NCI-H1105 (cell line): Measurements from ENCODE around the gene UBE2G2.
A peak's percentile ranks its signal among the peaks of the same experiment; 100 is the strongest.

Experiments
- DNase-seq: peaks from one replicate; lab custom pipeline; 2025; lab: John Stamatoyannopoulos, UW

Gene UBE2G2

DNA sequence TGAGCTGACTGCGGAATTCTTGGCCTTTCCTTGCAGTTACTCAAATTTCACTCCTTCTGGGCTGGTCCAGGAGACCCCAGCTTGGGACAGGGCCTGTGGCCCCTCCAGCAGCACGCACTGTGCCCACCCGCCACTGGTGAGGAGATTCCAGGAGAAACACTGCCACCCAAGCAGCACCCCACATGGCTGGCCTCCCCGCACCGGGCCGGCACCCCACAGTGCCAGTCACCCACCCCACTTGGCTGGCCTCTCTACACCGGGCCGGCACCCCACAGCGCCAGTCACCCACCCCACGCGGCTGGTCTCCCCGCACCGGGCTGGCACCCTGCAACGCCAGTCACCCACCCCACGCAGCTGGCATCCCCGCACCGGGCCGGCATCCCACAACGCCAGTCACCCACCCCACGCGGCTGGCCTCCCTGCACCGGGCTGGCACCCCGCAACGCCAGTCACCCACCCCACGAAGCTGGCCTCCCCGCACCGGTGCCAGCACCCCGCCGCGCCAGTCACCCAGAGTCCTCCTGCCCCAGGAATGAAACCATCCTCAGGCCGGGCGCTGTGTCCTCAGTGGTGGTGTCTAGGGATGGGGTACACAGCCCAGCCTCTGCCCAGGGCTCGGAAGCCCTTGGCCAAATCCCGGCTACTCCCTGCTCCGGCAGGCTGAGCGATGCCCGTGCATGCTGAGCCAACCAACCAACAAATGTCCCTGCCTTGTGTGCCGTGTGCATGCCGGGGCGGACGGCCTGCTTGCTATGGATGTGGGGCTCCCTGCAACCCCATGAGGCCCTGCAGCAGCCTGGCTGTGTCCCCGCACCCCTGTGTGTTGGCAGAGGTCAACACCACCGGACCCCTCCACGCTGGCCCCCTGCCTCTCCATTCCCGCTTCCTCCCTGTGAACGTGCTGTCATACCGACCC is 51.6 kb downstream of the UBE2G2 start:
- no peak for DNase-seq

DNA sequence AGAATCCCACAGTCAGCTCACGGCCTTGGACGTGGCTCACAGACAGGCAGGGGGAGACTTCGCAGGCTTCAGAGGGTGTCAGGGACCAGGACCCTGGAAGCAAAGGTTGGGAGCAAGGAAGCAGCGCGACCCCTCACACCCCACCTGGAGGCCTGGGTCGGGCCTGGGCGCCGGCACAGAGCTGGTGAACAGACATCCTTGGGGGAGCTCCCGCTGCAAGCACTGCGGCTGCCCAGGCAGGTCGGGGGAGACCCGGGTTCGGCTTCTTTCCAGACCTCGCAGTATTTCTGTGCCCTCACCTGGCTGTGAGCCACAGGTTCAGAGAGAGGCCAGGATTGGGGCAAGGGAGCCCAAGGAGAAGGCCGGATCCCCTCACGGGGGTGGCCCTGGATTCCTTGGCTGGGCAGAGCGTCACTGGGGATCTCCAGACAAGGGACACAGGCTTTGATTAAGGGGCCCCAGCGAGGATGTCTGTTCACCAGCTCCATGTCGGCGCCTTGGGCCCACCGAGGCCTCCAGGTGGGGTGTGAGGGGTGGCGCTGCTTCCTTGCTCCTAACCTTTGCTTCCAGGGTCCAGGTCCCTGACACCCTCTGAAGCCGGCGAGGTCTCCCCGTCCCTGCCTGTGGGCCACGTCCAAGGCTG is 52.4 kb downstream of the UBE2G2 start:
- DNase-seq: no peak

DNA sequence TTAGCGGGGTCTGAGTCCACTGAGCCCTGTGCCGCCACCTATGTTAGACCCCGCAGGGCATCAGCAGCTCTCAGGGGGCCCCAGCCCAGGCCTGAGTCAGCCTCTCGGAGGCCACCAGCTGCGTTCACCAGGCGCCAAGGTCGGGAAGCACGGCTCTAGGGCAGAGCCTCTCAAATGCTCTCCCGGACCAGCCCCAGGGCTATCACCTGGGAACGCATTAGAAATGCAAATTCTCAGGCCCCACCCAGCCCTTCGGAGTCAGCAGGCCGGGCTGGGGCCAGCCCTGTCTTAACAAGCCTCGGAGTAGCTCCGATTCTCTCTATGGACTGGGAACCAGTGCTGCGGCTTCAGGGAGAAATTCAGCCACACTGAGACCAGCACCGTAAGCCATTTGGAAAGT is 53.0 kb downstream of the UBE2G2 start:
- no peak for DNase-seq

DNA sequence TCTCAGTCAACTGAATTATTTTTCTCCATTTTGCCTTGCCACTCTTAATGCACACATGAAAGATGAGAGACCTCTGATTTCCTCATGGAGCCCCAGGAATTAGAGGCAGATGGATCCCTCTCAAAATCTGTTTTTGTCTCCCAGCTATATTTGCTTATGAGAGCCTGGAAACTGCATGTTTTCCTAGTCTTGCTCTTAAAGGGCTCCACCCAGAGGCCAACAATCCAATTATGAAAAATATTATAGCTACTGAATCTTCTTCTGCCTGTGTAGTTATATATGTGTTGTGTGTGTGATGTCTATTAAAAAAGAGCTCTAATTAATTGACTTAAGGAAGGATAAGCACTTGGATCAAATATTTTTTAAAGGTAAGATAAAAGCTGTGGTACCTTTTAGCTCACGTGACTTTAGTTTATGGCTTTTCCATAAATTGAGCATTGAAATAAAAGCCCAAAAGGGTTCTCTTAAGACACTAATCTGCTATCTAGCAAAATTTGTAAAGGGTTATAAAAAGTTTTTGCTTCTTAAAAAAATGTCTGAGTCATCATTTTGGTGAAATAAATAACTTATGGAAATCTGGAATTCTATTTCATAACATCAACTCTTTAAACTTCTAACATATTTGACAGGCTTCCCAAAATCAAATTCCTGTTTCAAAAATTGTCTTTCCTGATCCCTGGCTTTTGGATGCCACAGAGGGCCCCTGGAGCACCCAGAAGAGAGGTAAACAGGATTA is 59.0 kb downstream of the UBE2G2 start:
- peak; percentile 49 for DNase-seq

DNA sequence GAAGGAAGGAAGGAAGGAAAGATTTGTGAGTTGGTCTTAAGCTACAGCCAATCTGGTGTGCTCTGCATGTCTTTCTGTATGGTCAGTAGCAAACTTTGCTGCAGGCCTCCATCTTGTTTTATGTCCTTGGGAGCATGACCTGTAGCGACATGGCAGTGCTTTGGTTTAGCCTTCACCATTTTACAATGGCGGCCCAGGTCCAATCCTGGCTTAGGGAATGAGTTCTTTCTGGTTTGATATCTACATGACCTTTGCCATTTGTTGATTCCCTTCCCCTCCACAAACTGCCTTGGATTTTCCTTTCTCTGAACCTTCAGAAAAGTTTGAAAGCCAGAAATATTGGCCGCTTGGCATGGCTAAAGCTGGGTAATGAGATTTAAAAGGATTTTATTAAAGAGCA is 59.7 kb downstream of the UBE2G2 start:
- no peak for DNase-seq

DNA sequence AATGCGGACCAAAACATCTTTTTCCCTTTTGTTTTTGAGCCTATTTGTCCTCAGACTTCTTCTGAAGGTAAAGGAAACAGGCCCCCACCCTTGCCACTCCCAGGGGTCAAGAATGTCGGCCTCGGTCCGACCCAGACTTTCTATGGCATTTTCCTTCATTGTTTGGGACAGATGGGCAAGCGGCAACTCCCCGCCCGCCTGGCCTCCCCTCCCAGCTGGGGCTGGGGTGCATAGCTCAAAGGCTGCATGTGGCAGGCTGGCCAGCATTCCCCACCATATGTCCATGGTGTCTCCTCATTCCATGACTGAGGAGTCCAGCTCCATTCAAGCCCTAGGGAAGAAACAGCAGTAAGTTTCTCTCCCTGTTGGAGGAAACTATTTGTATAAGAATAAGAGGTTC is 60.9 kb downstream of the UBE2G2 start:
- DNase-seq: no peak

DNA sequence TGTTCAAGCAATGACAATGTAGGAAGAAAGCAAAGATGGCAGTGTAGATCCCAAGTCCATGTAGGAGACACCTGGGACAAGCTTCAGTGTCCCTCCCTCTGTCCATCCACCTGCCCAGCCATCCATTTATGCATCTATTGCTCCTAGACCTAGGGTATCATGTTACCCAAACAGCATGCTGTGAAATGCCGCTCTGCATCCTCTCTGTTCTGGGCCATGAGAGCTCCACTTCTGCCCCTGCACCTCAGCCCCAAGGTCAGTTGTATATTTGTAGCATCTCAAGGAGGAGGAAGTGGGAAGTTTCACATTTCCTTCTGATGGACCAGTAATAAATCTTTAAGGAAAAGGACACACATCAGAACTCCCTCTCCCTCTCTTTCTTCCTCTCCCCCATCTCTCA is 62.3 kb downstream of the UBE2G2 start:
- DNase-seq: no peak

DNA sequence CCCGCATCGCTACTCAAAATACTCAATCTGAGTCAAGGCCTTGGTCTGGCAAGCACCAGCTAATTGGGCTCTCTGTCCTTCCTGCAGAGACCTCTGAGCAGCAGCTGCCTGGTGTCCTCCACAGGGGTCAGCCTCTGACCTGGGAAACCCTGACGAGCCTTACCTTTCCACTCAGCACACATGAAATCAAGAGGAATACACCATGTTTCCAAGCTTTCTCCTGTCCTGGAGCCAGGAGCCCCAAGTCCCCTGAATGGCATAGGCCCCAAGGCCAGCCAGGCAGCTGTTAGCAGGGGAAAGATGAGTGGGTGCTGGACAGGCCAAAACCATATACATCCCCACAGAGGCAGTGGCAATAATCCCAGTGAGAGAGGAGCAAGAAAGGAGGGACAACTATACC is 63.0 kb downstream of the UBE2G2 start:
- no peak for DNase-seq

DNA sequence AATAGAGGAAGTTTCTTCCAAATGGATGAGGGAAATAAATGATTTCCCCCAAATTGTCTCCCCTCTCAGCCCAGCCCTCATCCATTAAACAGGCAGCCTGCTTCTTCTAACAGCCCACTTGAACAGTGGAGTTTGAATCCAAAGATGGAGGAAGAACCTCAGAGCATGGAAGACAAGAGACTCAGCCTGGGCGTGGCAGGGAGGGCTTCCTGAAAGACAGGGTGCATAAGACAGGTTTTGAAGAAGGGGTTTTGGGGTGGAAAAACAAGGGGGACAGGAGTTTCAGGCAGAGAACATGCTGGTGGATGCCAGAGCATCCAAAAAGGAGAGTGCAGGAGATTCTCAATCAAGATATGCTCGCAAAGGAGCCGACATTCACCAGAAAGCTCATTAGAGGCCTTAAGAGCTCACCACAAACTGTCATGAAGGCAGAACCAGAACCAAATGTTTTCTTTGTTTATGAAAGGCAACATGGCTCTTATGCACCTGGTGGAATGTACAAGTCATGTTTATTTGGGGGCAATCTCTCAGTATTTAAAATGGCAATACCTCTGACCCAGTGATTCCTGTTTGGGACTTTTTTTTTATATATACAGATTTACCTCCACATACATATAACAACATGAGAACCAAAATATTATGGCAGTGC is 63.8 kb downstream of the UBE2G2 start:
- DNase-seq: no peak

DNA sequence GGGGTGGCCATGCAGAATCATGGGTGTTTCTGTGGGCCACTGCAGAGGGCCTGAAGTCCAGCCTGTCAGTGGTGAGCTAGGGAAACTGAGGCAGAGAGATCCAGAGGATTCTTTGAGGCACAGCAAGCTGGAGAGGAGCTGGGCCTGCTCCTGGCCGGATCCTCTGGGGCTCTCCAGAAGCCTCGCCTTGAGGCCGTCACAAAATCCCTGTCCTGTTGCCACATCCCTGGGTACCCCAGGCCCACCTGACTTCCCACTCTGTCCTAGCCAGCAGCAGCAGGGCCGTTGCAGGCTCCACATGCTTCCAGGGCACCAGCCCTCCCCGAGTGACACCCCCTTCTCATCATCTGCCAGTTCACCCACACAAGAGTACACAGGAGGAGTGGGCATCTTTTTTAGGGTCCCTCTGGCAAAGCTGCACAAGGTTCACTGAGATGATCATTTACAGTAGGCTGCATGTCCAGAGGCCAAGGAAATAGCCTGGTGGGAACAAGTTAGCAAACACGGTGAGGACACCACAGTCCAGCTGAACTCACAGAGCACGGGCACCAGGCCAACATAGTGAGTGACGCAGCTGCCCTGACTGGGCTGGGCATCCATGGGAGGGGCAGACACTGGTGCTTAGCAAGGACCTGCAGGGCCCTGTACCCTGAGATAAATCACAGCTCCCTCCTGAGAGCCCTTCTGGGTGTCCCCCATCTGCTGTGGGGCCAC is 65.2 kb downstream of the UBE2G2 start:
- peak; percentile 62 for DNase-seq

DNA sequence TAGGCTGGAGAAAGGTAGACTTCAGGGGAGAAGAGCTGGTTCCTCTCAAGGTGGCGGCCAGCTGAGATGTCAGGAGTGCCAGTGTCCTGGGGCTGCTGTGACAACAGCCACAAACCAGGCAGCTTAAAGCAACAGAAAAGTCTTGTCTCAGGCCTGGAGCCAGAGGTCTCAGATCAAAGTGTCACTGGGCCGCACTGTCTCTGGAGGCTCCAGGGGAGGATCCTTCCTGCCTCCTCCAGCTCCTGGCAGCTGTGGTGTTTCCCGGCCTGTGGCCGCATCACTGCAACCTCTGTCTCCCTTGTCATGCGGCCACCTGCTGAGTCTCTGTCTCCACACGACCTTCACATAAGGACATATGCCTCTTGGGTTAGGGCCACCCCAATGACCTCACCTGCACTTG is 65.8 kb downstream of the UBE2G2 start:
- DNase-seq: no peak

DNA sequence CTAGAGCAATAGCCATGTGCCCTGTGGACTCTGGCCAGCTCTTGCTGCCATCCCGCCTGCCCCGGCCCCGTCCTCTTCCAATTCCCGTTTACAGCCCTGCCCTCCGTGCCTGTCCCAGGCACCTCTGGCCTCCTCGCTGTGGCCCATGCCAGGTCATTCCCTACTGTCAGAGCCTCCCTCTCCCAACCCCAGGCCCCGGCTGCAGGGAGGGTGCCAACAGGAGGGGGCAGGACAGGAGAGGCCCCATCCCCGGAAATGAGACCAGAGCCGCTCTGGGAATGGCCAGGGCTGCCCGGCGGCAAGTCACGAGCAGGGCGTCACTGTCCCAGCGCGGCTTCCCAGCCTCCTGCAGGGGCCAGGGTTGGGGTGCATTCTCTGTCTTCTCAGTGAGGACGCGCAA is 66.8 kb downstream of the UBE2G2 start:
- no peak for DNase-seq

DNA sequence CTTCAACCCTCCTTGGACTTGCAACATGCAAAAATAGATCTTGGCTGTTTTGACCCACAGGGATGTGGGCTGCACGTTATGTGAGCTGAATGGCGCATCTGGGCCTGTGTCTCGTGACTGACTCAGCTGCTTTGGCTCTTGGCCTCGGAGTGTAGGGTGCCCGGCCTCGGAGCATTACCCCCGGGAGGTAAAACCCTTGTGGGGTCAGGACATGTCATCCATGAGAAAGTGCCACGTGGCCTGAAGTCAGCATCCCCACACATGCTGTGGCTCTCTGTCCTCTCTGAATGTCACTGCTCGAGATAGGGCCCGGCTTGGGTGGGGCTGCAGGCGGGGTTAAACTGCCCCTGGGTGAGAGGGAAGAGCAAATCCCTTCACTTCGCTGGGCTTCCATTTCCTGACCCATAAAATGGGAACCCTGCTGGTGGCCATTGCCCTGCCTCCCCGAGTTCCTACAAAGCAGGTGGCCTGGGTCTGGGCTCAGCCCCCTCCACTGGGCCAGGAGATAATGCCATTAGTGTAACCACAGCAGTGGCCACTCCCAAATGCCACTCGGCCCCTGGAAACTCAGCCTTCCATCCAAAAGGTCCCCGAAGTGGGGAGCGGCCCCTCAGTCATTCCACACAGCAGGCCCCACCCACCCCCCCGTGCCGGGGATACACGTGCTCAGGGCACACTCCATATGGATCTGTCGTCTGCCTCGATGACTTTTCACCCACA is 67.4 kb downstream of the UBE2G2 start:
- DNase-seq: no peak

DNA sequence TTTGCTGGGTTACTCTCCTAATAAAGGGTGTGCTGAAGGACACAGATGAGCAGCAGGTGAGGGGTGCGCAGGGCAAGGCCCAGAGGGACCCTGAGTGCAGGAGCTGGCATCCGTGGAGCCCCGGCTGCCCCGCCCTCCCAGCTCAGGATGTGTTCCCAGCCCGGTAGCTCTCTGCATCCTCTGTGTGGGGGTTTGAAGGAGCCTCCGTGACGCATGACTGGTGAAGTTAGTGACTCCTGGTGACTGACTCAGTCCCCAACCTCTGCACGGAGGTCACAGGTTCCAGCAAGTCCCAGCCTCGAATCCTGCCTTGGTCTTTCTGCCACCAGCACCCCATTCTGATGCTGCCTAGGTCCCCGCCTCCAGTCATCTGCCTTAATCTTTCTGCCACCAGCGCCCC is 68.7 kb downstream of the UBE2G2 start:
- DNase-seq: no peak

DNA sequence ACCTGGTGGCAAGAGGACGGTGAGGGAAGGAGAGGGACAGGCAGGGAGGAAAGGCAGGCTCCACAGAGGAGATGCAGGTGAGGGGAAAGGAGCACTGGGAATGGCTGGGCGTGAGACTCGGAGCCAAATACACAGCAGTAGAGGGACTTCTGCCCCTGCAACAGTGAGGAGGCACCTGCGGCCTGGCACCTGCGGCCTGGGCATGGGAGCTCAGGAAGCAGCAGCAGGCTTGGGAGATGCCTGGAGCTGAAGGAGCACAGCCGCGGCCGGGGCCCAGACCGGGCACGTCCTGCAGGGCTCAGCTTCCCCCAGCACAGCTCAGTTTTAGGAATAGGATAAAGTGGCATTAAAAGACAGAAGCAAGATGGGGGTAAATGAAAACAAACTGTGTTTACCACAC is 69.4 kb downstream of the UBE2G2 start:
- no peak for DNase-seq

DNA sequence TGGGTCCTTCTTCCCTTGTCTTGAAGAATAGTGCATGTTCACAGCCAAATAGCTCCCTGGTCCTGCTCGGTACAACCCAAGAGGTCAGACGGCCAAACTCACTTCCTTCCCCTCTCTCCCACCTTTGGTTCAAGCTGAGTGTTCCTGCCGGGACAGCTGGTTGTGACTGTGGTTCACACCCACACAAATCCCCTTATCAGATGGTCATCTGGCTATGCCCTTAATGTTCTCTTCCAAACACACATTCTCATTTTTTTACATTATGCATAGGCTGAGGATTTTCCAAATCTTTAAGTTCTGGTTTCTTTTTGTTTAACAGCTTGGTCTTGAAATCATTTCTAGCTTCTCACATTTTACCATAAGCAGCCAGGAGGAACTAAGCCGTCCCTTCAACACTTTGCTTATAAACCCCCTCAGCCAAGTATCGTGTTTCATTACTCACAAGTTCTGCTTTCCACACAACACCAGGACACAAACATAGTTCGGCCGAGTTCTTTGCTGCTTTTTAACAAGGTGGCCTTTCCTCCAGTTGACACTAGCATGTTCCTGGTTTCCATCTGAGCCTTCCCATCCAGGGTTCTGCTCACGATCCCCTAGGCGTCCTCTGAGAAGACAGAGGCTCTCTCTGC is 70.6 kb downstream of the UBE2G2 start:
- DNase-seq: no peak

DNA sequence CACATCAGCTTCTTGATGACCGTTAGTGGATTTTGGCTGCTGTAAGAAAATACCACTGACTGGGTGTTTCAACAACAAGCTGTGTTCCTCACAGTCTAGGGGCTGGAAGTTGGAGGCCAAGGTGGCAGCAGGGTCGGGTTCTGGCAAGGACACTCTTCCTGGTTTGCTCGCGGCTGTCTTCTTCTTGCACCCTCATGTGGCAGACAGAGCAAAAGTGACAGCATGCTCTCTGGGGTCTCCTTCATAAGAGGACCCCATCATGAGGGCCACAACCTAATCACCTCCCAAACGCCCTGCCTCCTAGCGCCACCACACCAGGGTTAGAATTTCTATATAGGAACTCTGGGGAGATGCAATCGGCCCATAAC is 71.6 kb downstream of the UBE2G2 start:
- no peak for DNase-seq

DNA sequence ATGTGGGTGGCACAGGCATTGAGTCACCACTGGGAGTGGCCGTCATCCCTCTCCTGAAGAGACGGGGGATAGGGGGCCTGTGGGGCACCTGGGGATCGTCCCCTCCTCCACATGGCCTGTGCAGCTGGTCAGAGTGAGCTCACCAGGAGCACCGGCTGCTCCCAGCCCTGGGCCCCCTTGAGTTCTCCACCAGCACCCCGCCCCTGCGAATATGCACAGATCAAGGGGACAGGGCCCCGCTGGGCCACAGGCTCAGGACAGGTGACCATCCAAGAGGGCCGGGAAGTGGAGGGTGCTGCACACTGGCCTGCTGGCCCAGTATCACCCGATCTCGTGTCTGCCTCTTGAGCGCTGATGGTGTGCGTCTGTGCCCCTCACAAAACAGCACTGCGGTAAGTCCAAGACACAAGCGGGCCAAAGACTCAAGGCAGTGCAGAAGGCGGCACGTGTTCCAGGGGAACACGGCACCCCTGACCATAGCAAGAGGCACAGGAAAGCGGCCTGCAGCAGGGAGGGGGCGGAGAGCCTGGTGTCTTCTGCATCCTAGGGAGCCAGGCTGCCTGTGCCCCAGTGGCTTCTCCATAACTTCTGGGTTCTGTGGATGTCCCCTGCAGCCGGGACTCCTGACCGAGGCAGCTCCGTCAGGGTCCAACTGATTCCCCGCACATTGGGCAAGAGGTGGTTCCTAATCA is 72.1 kb downstream of the UBE2G2 start:
- DNase-seq: no peak

DNA sequence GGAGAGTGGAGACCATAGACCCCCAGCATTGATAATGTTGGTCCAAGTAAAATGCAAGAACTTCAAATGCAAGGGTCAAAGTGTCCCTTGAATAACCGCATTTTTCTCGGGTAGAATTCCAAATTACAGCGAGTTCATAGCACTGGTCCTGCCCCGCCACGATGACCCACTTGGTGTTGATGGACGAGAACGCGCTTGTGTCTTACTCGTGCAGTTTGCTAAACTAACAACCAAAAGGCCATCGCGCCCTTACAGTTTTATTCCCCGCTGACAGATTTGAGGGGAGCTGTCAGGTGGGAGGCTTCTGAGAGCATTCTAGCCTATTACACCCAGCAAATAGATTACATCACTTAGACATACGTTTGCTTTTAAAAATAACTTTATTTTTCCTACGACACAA is 72.9 kb downstream of the UBE2G2 start:
- DNase-seq: no peak

DNA sequence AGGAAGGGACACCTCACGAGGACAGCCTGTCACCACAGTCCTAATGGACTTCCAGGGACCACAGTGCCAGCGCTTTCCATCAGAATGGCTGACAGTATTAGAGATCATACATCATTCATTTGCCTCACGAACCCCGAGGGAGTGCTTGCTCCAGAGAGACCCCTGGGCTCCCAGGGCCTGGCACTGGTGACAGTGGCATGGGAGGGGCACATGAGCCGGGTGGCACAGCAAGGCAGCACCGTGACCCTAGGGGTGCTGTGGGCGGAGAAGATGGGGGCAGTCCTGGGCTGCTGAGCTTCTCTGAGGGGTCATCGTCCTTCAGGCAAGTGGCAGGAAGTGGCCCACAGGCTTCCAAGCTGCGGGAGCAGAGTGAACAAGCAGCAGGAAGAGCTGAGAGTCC is 73.9 kb downstream of the UBE2G2 start:
- DNase-seq: no peak
